DMS53 treated with DMSO at 0.1 percent for 48 hours (cell line): Measurements from ENCODE around the gene SAP30L.

ENCODE experiments used
- DNase-seq: peaks from one replicate; lab custom pipeline; 2025; ENCODE audit not compliant: unreplicated experiment; lab: John Stamatoyannopoulos, UW

Gene SAP30L

DNA sequence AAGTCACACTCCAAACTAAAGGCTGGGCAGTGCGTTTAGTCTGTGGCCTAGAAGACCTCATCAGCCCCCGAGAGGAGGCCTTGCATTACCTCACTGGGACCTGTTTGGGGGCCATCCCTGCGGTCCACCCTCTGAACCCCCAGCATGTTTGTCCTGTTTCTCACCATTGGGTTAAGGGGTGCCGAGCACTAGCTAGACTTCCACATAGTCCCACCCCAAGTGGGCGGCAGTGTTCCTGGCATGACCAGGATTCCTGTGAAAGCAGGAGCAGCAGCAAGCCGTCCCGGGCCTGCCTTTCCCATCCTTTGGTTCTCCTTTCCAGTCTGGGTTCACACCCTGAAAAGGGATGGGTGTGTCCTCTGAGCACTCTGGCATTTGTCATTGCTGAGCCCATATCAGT lies 26.6 kb upstream of the SAP30L start:
- no peak for DNase-seq

DNA sequence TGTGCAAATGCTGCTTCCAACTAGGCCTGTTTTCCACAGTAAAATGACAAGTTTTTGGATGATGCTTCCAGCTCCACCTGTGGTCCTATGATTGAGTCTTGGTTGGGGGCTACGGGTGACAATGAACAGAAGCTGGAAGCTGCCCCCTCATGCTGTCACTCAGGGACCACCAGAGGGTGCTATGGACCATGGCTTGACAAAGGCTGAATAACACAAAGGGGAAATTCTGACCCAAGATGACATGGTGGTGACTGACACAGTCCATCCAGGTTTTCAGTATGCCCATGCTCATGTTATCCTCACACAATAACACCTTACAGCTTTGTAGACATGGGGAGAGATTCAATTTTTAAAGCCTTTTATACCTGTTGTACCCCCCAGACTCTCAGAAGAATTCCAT lies 23.9 kb upstream of the SAP30L start:
- DNase-seq, result no peak

DNA sequence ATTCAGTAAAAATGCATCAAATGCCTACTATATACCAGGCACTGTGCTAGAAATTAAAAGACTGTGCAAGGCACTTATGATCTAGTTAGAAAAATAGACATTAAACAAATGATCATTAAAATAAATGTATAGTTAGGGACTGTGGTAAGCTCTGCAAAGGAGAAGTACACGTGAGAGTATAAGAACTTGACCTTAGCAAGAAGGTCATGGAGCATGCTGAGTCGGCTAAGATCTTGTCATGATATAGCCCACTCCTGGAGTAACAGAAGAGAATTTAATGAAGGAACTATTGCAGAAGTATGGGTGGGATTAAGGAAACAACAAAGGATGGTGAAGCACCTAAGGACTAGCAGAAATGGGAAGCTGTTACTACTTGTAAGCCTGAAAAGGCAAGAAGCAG lies 23.5 kb upstream of the SAP30L start:
- DNase-seq, result no peak

DNA sequence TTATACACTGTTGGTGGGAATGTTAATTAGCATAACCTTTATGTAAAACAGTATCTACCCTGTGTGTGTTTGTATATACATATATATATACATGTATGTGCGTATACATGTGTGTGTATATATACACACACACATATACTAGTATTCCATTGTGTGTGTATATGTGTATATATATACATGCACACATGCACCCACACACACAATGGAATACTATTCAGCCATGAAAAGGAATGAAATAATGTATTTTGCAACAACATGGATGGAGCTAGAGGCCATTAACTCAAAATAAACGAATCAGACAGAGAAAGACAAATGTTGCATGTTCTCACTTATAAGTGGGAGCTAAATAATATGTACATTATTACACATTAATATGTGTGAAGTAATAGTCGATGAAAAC lies 17.6 kb upstream of the SAP30L start:
- no peak for DNase-seq

DNA sequence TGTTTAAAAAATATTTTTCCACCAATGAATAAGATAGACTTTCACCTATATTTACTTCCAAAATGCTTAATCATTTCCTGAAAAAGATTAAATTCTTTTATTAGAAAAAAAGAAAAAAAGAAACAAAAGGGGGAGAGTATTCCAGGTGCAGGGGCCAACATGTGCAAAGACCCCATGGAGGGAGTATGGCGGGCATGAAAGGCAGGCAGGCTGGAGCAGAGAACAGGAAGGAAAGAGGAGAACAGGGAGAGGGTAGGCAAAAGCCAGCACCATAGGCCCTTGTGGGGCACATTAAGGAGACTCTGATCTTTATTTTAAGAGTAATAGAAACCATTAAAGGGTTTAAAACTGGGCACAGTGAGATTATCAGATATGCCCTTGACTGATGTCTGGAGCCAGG lies 16.5 kb upstream of the SAP30L start:
- DNase-seq, result no peak

DNA sequence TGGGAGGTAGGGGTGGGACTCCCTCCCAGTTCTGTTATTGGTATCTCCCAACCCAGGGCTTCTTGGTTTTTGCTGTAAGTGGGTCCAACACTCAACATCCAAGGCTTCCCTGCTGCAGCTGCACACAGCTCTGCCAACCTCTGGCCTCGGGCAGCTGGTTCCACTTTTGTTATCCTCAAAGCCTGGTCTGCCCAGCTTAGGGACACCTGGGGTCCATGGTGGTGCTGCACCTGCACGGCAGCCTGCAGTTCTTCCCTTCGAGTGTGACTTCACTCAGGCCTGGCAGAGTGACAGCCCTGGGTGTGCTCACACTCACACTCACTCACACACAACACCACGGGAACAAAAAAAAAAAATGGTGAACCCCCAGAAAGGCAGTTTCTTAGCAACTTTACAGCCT lies 15.3 kb upstream of the SAP30L start:
- no peak for DNase-seq

DNA sequence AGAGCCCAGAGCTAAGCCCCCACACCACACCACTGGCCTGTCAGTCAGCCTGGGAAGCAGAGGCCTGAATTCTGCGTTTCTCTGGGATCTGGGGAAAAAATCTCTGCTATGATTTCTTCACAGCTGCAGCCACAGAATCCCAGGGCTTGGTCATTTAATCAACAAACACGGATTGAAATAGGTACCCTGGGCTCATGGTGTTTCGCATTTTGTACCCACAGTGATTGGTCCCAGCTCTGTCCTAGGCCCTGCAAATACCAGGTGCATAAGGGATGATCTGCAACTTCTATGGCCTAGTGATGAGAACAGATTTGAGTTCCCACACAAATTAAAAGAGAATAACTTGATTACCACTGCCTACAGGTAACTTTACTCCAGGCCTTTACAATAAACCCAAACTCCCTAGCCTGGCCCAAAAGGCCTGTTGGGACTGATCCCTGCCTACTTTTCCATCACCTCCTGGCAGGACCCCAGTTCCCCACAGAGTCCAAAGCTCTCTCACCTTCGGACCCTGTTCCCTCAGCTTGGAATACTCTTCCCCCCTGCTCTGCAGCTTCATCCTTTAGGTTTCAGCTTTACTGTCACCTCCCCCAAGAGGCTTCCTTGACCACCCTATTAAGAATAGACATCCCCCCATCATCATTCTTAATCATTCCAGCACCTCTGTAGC lies 14.7 kb upstream of the SAP30L start:
- no peak for DNase-seq

DNA sequence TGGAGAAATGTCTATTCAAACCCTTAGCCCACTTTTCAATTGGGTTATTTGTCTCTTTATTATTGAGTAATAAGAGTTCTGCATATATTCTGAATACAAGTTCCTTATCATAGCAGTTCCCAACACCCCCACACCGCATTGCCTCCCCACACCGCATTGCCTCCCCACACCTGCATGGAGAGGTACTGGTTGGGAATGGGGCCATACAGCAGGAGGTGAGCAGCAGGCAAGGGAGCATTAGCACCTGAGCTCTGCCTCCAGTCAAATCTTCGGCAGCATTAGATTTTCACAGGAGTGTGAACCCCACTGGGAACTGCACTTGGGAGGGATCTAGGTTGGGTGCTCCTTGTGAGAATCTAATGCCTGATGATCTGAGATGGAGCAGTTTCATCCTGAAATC lies 10.6 kb upstream of the SAP30L start:
- no peak for DNase-seq

DNA sequence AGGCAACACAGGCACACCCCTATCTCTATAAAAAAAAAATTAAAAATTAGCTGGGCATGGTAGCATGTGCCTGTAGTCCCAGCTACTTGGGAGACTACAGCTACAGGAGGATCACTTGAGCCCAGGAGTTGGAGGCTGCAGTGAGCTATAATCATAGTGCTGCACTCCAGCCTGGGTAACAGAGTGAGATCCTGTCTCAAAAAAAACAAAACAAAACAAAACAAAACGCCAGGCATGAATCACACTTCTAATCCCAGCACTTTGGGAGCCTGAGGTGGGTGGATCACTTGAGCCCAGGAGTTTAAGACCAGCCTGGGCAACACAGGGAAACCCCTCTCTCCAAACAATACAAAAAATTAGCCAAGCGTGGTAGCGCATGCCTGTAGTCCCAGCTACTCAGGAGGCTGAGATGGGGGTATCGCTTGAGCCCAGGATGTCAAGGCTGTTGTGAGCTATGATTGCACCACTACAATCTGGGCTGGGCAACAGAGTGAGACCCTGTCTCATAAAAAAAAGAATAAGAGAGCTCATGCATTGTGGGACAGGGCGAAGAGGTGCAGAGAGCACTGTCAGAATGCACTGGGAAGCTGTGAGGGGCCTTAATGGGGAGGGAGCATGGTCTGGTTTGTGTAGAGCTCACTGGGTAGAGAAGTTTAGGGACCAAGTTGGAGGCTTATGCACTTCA lies 8.4 kb upstream of the SAP30L start:
- no peak for DNase-seq

DNA sequence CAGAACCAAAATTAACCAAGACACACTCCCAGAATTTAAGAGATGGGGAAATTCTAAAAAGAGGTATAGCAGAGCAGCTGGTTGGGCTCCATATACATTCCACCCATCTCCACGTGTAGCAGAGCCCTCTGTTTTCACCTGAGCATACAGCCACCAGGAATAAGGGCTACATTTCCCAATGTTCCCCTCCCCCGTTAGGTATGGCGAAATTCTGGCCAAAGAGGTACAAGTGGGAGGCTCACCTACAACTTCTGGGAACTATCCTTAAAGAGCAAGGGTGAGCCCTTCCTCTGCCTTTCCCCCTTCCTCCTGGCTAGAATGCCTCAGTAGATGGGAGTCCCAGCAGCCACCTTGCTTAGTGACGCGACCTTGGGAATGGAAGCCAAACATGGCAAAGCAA lies 5.3 kb upstream of the SAP30L start:
- DNase-seq, result no peak

DNA sequence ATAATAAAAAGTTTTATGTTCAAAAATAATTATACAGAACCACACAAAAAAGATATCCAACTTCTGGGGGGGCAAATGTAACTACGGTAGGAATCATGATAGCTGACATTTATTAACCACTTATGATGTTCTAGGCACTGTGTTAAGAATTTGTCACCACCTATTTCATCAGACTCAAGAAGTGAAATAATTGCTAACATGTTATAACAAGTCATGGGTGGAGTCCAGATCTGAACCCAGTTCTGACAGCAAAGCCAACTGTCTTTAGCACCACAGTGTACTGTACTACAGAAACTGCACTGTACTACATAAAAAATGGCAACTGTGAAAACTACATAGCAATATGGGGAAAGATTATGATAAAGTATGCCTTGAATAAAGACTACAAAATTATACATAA lies 3.0 kb upstream of the SAP30L start:
- DNase-seq, result no peak

DNA sequence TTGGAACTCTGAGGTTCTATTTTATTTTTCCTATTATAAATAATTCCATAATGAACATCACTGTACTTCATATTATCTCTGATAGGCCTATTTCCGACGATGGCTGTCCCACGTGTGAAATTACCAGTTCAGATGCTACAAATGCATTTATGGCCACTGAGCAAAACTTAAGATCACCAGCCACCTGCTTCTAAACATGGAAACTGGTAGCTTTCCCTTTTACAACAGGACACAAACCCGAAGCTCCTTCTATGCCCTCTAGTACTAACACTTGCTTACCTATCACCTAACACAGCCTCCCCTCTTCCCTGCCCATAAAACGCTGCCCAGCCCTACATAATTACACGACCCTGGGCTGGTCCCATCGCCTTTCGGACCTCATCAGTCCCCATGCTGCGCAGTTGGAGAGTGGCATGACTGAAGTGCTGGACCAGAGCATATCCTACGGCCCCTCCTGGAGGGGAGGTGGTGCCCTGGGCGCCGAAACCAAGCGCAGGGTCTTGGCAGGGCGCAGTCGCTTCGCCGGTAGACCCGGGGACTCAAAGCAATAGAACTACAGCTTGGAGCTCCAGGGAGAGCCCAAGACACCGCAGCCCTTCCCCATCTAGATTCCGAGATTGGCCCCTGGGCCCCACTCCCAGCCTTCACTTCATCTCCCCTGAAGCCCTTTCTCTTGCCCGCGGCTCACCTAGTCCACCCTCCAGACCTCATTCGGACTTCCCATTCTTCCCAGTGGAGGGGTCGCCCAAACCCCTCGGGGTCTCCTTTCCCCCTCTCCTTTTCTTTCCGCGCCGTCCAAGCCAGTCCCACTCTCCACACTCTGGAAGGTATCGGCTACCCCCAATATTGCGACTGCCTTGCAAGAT lies 1.0 kb upstream of the SAP30L start:
- no peak for DNase-seq

DNA sequence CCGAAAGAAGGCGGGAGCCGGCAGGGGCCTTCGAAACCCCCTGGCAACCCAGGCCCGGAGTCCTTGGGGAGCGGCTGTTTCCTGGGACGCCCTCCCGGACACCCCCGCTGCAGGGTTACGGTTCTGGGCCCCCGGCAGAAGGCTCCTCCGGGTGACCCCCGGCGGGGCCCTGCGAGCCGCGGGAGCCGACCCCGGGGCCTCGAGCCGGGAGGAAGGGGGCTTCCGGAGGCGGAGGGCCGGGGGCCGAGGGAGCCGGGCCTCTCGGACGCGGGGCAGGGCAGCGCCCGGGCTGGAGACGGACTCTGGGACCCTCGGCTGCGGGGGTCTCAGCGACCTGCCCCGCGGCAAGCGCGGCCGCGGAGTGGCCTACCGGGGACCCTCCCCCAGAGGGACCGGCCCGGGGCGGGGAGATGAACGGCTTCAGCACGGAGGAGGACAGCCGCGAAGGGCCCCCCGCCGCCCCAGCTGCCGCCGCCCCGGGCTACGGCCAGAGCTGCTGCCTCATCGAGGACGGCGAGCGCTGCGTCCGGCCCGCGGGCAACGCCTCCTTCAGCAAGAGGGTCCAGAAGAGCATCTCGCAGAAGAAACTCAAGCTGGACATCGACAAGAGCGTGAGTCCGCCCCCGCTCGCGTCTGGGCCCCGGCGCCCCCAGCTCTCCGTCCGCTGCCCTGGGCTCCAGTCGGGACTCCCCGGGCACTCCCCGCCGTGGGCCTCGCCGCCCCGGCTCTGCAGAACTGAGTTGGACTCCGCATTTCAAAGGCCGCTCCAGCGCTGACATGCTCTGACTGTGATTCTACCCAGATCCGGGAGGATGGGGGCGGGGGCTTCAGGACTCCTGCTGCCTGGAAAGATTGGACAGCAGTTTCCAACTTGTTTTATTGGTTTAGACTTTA lies 645 bp downstream of the SAP30L start:
- DNase-seq, result peak; percentile 24

DNA sequence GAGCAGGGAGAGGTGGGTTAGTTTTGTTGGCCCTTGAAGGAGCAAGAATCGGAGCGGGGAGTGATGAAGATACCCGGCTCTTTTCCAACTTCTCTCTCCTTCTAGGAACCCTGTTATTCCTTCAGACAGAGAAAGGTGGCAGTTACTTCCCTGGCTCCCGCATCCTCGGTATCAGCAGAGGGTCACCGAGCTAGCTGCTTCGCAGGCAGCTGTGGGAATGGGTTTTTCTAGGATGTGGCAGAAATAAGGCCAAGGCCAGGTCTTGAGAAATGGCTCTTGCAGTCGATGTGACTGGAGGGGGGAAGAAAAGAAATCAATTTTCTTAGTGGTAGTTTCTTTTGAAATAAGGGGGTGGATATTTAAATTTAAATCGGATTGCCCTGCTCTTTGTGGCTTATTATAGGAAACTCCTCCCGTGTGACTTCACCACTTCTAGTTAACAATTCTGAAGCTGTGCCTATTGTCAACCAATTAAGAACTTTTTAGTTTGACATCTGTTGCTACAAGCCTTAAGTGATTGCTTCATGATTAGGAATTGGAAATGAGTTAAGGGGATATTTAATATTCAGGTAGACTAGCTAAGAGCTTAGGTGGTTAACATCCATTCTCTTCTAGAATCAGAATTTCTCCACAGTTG lies 1.4 kb downstream of the SAP30L start:
- DNase-seq, result no peak

DNA sequence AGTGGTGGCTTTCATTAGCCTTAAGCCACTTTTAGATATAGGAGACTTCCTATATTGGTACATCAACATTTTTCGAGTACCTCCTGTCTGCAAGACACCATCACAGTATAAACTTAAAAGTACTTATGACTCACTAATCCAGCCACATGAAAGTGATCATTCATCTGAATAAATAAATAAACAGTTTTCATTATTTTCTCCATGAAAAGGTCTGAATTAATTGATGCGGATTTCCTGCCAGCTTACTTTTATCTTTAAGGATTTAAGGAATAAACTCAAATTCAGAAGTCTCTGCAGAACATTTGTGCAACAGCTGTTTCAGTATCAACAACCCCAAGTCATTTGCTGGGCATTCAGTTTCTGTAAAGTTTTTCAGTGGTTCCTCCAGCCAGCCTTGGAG lies 4.0 kb downstream of the SAP30L start:
- DNase-seq, result no peak

DNA sequence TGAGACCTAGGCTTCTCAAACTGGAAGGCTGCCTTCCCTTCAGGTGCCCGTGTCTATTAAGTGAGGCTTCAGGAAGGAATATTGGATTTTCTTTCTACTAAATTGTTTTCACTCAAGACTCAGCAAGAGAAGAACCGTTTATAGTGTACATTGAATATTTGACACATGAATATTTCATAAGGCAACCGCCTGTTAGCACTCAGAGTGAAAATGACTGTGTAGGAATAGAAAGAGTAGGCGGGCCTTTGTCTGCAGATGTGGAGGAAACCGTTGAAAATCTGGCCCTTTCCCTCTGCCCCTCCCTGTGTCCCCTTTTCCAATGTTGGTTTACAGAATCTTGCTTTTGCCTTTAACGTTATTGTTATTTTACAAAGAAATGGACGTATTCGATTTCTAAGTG lies 6.2 kb downstream of the SAP30L start:
- DNase-seq, result no peak

DNA sequence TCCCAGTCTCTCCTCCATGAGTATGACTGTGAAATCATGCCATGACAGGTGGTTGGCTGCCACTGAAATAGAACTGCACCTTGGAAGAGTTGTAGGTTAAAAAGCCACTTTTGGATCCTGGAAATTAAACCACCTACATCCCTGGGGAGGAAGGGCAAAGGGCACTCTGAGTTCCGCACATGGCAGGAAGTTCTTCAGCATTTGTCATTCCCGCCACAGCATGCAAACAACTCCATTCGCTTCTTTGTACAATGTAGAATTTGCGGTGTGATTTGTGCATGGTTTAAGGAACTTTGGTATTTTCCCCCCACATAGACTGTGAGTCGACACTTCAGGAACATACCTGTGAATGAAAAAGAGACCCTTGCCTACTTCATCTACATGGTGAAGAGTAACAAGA lies 9.8 kb downstream of the SAP30L start:
- no peak for DNase-seq

DNA sequence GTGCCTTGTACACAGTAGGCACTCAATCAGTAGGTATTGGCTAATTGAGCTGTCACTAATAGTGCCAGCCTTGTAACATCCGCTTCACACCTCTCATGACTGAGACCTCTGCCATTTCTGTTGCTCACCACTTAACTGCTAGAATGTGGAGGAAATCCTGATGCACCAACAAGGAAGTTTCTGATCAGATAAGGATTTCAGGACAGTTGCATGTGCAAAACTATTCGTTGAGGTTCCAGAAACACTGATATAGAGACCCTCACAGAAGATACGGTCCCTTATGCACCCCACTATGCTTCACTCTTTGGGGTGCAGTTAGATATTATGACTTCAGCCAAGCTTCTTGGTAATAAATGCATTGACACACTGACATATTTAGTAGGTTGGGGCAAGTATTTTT lies 10.7 kb downstream of the SAP30L start:
- DNase-seq, result no peak

DNA sequence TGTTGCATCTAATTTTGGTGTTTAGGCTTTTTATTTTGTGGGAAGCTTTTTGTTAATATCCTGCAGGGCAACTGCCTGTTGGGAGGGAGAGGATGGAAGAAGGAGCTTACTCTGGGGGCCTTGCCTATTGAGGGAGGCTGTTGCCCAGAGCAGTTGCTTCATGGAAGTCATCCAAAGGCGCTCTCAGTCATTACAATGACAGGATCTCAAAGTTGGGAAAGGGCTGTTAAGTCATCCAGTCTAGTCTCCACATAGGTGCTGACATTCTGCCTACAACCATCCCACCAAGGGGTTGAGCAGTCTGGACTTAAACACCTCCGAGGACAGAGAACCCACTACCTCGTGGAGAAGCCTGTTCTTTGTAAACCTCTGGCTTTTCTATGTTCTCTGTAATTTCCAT lies 13.2 kb downstream of the SAP30L start:
- DNase-seq, result no peak

DNA sequence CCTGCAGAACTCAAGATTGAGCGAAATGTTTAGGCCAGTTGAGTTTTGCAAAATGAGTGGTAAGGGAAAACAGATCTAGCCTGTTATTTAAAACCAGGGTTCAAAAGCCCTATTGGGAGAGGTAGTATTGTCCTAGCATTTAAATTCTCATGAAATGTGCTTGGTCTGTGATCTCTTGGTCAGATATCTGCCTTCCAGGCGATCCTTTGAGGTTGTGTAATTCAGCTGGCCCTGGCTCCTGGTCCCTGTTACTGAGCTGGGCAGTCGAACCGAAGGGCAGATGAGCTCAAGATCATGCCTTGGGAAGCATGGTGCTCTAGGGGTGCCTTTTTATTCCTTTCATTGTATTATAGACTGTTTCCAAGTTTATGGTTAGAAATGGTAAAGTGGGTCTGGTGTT lies 14.4 kb downstream of the SAP30L start:
- DNase-seq, result no peak

DNA sequence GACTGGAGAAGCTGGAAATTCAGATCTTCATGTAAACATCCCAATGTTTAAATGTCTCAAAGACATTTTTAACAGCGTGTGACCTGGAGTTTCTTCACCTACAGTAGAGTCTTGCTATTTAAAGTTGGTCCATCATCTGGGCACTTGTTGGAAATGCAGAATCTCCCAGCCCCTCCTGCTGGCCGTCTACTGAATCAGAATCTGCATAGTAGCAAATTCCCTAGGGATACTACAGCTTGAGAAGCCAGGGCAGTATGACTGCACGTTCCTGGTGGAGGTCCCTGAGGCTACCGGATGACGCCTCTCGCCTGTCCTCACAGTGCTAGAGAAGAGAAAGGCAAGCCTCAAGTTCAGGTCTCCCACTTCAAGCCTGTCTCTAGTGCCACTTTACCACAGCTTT lies 15.7 kb downstream of the SAP30L start:
- no peak for DNase-seq
